ENCODE measurements around the gene CBFA2T3.

GRCh38 chr16:88940862-88941817 lies 35.9 kb downstream of the CBFA2T3 start:
- TF ChIP-seq POLR2A (IDR thresholded peaks at IDR 0.05): no peak
- TF ChIP-seq, protein P1, sequence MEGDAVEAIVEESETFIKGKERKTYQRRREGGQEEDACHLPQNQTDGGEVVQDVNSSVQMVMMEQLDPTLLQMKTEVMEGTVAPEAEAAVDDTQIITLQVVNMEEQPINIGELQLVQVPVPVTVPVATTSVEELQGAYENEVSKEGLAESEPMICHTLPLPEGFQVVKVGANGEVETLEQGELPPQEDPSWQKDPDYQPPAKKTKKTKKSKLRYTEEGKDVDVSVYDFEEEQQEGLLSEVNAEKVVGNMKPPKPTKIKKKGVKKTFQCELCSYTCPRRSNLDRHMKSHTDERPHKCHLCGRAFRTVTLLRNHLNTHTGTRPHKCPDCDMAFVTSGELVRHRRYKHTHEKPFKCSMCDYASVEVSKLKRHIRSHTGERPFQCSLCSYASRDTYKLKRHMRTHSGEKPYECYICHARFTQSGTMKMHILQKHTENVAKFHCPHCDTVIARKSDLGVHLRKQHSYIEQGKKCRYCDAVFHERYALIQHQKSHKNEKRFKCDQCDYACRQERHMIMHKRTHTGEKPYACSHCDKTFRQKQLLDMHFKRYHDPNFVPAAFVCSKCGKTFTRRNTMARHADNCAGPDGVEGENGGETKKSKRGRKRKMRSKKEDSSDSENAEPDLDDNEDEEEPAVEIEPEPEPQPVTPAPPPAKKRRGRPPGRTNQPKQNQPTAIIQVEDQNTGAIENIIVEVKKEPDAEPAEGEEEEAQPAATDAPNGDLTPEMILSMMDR (IDR thresholded peaks at IDR 0.05): no peak
- no peak for TF ChIP-seq POLR2AphosphoS5 (IDR thresholded peaks at IDR 0.05)
- TF ChIP-seq EP300 (IDR thresholded peaks at IDR 0.05; ENCODE audit: low read depth): no peak
